Hematopoietic multipotent progenitor cell treated with erythropoietin and hydrocortisone succinate and interleukin-3 and kit ligand, for 15 days (in vitro differentiated cells): ENCODE results near the gene SMU1.
"Not testable (repeated sequence)": the region's sequence is repeated elsewhere in the genome, so short reads cannot be mapped to it uniquely, and the experiment has no call there.

Experiments used
- DNase-seq: peaks from one replicate; pipeline ENCODE4 v3.0.0-alpha.2; 2015; ENCODE audit warnings: low spot score

The SMU1 gene

DNA sequence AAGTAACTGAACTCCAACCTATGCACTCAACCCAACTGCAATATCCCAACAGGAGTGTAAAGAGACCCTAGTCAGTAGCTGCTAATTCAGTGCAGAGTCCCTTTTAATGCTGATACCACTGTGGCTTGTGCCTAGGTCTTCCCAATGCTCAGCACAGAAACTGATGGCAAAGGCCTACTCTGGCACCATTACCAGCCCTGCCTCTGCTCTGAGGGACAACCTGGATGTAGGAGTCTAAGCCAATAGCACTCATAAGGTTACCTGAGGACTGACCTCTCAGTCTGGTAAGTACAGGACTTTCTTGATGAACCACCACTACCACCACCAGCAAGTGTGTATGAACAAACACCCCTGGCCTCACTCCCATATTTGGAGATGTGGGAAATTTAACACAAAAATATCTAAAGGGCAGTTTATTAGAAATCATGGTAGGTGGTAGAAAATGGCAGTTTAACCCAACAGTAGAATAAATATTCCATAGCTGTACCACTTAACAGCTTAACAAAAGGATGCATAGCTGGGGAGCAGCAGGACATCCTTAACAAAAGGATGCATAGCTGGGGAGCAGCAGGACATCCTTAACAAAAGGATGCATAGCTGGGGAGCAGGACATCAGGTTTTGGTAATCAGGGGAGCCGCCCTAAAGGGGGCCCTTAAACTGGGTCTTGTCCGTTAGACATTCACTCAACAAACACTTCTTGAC is 62.4 kb downstream of the SMU1 start:
- DNase-seq = no peak

DNA sequence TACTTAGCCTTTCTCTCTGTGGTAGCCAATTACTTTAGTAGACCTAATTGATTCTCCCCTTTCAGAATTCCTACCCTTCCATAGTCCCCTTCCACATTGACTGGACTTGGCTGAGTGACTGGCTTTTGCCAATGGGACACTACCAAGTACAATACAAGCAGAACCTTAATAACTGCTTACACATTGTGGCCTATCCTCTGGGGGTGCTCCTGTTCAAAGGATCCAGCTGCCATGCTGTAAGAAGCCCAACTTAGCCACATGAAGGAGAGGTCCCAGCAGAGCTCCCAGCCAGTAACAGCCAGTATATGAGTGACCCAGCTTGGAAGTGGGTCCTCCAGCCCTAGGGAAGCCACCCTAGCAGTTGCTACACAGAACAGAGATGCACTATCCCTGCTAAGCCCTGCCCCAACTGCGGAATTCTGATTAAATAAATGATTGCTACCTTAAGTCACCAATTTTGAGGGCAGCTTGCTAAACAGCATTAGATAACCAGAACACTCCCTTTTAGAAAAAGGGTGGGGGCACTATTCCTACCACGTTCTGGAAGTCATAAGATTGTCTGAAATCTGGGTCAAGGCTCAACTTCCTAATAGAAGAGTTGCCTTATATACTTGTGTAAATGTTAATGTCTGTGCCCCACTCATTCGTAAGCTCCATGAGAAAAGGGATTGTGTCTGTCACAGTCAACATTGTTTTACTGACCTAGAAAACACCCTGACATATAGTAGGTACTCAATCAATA is 64.0 kb downstream of the SMU1 start:
- DNase-seq = no peak

DNA sequence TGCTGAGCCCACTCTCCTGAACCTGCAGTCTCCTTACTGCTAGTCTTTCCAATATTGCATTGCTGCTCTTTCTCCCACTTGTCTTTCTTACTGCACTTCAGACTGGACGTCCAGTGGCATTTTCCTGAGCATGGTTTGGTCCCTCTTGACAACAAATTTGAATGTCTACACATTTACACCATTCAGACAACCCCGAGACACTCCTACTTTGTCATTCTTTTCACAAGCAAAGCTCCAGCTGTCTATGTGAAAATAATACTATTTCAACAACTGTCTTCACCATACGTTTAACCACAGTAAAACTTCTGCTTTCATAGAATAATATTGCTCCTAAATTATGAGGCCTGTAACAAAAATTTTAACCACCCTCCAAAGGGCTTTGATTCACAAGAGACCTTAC is 64.6 kb downstream of the SMU1 start:
- DNase-seq = no peak

DNA sequence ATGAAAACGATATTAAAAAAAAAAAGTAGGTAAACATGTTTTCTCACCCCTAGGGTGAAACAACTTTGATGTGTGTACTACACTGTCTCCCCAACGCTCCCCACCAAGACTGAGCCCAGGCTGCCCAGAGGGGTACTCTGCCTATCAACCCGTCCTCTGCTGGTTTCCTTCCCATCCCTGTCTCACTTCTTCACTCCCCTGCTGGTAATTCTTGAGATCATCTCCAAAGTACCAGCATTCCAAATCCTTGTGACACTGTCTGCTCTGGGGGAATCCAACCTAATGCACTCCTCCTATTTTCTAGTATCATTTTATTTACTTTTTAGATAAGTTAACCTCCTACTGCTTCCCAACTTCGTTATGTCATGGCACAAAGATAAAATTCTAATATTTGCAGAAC is 68.7 kb downstream of the SMU1 start:
- no peak for DNase-seq

DNA sequence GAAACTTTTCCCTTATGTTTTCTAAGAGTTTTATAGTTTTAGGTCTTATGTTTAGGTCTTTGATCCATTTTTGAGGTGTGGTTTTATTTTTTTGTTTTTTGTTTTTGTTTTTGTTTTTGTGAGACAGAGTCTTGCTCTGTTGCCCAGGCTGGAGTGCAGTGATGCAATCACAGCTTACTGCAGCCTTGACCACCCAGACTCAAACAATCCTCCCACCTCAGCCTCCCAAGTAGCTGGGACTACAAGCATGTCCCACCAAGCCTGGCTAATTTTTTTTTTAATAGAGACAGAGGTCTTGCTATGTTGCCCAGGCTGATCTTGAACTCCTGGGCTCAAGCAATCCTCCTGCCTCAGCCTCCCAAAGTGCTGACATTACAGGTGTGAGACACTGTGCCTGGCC is 71.1 kb downstream of the SMU1 start:
- DNase-seq = not testable (repeated sequence)

DNA sequence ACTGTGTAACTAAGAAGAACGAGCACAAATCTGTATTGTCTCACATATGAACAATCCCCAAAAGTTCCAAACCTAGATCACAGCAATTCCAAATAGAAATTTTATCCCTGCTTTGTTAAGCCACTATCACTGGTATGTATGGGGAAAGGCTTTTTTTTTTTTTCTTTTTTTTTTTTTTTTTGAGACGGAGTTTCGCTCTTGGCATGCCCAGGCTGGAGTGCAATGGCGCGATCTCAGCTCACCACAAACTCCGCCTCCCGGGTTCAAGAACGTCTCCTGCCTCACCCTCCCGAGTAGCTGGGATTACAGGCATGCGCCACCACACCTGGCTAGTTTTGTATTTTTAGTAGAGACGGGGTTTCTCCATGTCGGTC is 75.8 kb downstream of the SMU1 start:
- DNase-seq = not testable (repeated sequence)

DNA sequence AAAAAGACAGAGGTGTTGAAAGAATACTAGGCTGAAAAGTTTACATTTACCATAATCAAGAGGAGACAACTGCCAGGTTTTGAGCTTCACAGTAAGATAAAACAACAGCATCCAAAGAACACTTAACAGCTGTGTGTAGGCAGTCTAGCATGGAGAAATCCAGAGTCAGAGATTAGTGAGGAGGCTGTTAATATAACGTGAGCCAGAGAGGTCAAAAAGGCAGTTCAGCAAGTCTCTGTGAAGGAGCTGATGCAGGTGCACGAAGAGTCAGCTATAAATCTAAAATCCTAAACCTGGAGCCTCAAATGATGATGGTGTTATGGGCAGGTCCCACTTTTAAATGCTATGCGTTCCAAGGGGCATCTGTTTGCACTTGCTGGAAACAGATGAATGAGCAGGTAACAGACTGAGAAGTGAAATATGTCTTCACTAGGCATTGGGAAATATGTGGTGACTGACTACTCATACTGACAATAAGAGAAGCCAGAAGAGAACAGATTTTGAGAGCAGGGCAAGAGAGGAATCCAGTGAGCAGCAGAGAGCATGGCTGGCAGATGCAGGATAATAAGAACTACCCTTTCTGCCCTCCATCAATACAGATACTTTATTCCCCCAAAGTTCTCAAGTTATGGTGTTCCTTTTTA is 83.8 kb downstream of the SMU1 start:
- no peak for DNase-seq

DNA sequence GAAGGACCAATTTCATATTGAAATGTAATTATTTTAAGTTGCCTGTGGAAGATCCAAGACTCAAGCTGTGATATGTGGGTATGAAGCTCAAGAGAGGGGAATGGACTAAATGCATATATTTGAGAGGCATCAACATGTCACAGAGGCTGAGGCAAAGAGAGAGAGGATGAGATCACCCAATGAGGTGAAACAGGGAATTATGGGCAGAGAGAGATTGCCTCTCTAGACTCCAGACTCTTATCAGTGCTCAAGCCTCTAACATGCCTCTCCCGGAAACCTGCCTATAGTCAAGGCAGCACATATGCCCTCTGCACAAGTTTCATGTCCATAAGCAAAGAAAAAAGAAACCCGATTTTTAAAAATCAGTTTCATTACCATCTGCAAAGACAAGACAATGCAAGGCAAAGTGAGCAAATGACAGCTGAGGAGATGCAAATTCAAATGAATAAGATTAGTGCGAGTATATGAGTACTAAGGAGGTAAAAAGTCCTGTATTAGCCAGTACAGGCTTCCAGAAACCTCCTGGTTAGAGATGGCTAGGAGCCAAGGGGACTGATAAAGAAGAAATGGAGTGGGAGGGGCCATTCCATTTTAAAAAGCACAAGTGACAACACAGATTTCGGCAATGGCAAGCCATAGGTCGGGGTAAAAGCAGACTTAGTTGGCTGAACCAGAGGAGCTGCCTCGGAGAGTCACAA is 84.4 kb downstream of the SMU1 start:
- DNase-seq = peak; percentile 41
